ENCODE measurements around the gene AUP1. TPM values are rescaled to one million over a fixed set of nuclear protein-coding genes. Genes with fewer than 3 reads are reported as not detected.
"Not testable (repeated sequence)": the region's sequence is repeated elsewhere in the genome, so short reads cannot be mapped to it uniquely, and the experiment has no call there.

Gene AUP1
- total RNA-seq, 3 donors from 2014 or later, result 108 to 130 (median 128) TPM

- Histone ChIP-seq H3K4me1 (no peaks in the 10 kb centered on the region), H3K4me3 (no peak overlapping the region), H3K9me3 (no peaks in the 10 kb centered on the region), H3K36me3 (peaks cover 3% of the 10 kb centered on the region), H3K27me3 (peaks cover 0 to 6% of the 10 kb centered on the region in 2 donors), H3K27ac (no peak overlapping the region)
- intact Hi-C loops (cut with DNase I; ENCODE audit: low total_unique reads), result no loop called here
- TF ChIP-seq POLR2AphosphoS5 (IDR thresholded peaks at IDR 0.05) (no peak), POLR2A (IDR thresholded peaks at IDR 0.05) (no peak)
- DNase-seq (ENCODE audit: low spot score in 2 of 2), result no peak
Observed at GRCh38 chr2:74493546-74493945, 36.0 kb downstream of the AUP1 start.

- no peak for DNase-seq (ENCODE audit: low spot score in 2 of 2)
- no peaks in the 10 kb centered on the region for H3K27me3 ChIP-seq
- H3K4me3 ChIP-seq, result no peak overlapping the region
- no peak for TF ChIP-seq CTCF (IDR thresholded peaks at IDR 0.05)
- no peak for TF ChIP-seq POLR2AphosphoS5 (IDR thresholded peaks at IDR 0.05)
- TF ChIP-seq POLR2A (IDR thresholded peaks at IDR 0.05), result no peak
- H3K36me3 ChIP-seq, result peaks cover 3% of the 10 kb centered on the region
- H3K4me1 ChIP-seq, result no peaks in the 10 kb centered on the region
- H3K9me3 ChIP-seq, result no peaks in the 10 kb centered on the region
- intact Hi-C loops (cut with DNase I; ENCODE audit: low total_unique reads), result no loop called here
- H3K27ac ChIP-seq, result no peak overlapping the region
Observed at GRCh38 chr2:74491648-74492544, 37.6 kb downstream of the AUP1 start.

- H3K36me3 ChIP-seq, result peaks cover 3% of the 10 kb centered on the region
- intact Hi-C loops (cut with DNase I; ENCODE audit: low total_unique reads), result no loop called here
- H3K9me3 ChIP-seq, result no peaks in the 10 kb centered on the region
Observed at GRCh38 chr2:74489906-74490305, 39.6 kb downstream of the AUP1 start.

GRCh38 chr2:74488643-74489481 is 40.6 kb downstream of the AUP1 start:
- no peaks in the 10 kb centered on the region for H3K27me3 ChIP-seq
- peaks cover 3% of the 10 kb centered on the region for H3K36me3 ChIP-seq
- no peak for TF ChIP-seq POLR2A (IDR thresholded peaks at IDR 0.05)
- TF ChIP-seq CTCF (IDR thresholded peaks at IDR 0.05), result no peak
- TF ChIP-seq POLR2AphosphoS5 (IDR thresholded peaks at IDR 0.05), result no peak
- H3K9me3 ChIP-seq, result no peaks in the 10 kb centered on the region
- H3K27ac ChIP-seq, result no peak overlapping the region
- no peaks in the 10 kb centered on the region for H3K4me1 ChIP-seq
- no peak for DNase-seq (ENCODE audit: low spot score in 2 of 2)
- no peak overlapping the region for H3K4me3 ChIP-seq
- intact Hi-C loops (cut with DNase I; ENCODE audit: low total_unique reads), result no loop called here

More at GRCh38 chr2:74489906-74490305, 39.6 kb downstream of the AUP1 start:
- Histone ChIP-seq H3K4me3 (no peak overlapping the region), H3K27me3 (no peaks in the 10 kb centered on the region), H3K27ac (no peak overlapping the region), H3K4me1 (no peaks in the 10 kb centered on the region)
- TF ChIP-seq POLR2A (IDR thresholded peaks at IDR 0.05), result no peak
- no peak for TF ChIP-seq CTCF (IDR thresholded peaks at IDR 0.05)
- TF ChIP-seq POLR2AphosphoS5 (IDR thresholded peaks at IDR 0.05), result no peak
- no peak for DNase-seq (ENCODE audit: low spot score in 2 of 2)

- TF ChIP-seq POLR2AphosphoS5 (IDR thresholded peaks at IDR 0.05) (no peak), POLR2A (IDR thresholded peaks at IDR 0.05) (no peak), CTCF (IDR thresholded peaks at IDR 0.05) (no peak)
- Histone ChIP-seq H3K27ac (no peak overlapping the region), H3K4me3 (no peak overlapping the region), H3K27me3 (no peaks in the 10 kb centered on the region), H3K36me3 (no peaks in the 10 kb centered on the region), H3K9me3 (no peaks in the 10 kb centered on the region), H3K4me1 (peaks cover 7 to 8% of the 10 kb centered on the region in 2 donors)
- no peak for DNase-seq (ENCODE audit: low spot score in 2 of 2)
- intact Hi-C loops (cut with DNase I; ENCODE audit: low total_unique reads), result no loop called here
Observed at GRCh38 chr2:74486141-74486540, 43.4 kb downstream of the AUP1 start.

- H3K27ac ChIP-seq, result peak overlapping the region in 1 of 2 donors; percentile 90
- not testable (repeated sequence) for H3K36me3 ChIP-seq; H3K9me3 ChIP-seq; DNase-seq (ENCODE audit: low spot score in 2 of 2); H3K27me3 ChIP-seq
- H3K4me3 ChIP-seq, result peak overlapping the region; percentile 71 to 99 (median 89)
- intact Hi-C loops (cut with DNase I; ENCODE audit: low total_unique reads), result loop anchor here (5.0 kb wide), 1 partner anchor 99 kb away; no protein-coding TSS in a partner anchor
- H3K4me1 ChIP-seq, result peaks cover 8 to 14% of the 10 kb centered on the region in 2 donors
Observed at GRCh38 chr2:74483675-74484164, 45.8 kb downstream of the AUP1 start.

Measured in breast epithelium (tissue), 4 donors.